HepG2 (cell line): Measurements from ENCODE around the gene PRR36. TPM values are rescaled to one million over a fixed set of nuclear protein-coding genes. Genes with fewer than 3 reads are reported as not detected.

Experiments
- ETV5 ChIP-seq: IDR thresholded peaks from 2 replicates; pipeline ENCODE4 v1.6.1; 2018; ENCODE audit warnings: missing biosample characterization, missing genetic modification reagents, inconsistent platforms, borderline replicate concordance
- FOSL1 ChIP-seq: sonication (generic); formaldehyde crosslinking; IDR thresholded peaks from 2 replicates; pipeline ENCODE4 v1.9.0; 2021; ENCODE audit warnings: missing genetic modification reagents, borderline replicate concordance
- HOXD1 ChIP-seq: sonication (generic); formaldehyde crosslinking; IDR thresholded peaks from 2 replicates; pipeline ENCODE4 v1.5.0; 2020; ENCODE audit warnings: missing genetic modification reagents
- KLF16 ChIP-seq, 2 experiments: sonication (generic) in 1 of 2; formaldehyde crosslinking in 1 of 2; IDR thresholded peaks; 2 replicates each; pipeline versions ENCODE4 v1.6.1 to v1.8.0; 2016 to 2023; ENCODE audit warnings: missing genetic modification reagents in 2 of 2, missing compliant biosample characterization in 1 of 2
- MEF2D ChIP-seq: sonication (generic); formaldehyde crosslinking; IDR thresholded peaks from 2 replicates; pipeline ENCODE4 v1.5.1; 2020; ENCODE audit warnings: mild to moderate bottlenecking, missing genetic modification reagents
- MXI1 ChIP-seq: IDR thresholded peaks from 3 replicates; pipeline ENCODE4 v1.6.1; 2012; ENCODE audit warnings: low read depth, low read length, inconsistent platforms, borderline replicate concordance
- NCOR1 ChIP-seq: fragments of 200-600 bp; sonication (generic); IDR thresholded peaks from 2 replicates; pipeline ENCODE4 v1.7.0; 2017; ENCODE audit warnings: antibody characterized with exemption, low read length, borderline replicate concordance
- NR0B2 ChIP-seq: sonication (generic); formaldehyde crosslinking; IDR thresholded peaks from 2 replicates; pipeline ENCODE4 v1.4.0; 2020; ENCODE audit warnings: mild to moderate bottlenecking, missing genetic modification reagents
- PRPF4 ChIP-seq: fragments of 200-400 bp; formaldehyde crosslinking; IDR thresholded peaks from 2 replicates; pipeline ENCODE4 v1.6.1; 2016; ENCODE audit warnings: low read length, low read depth; ENCODE audit not compliant: poor library complexity, severe bottlenecking
- RBAK ChIP-seq: sonication (generic); formaldehyde crosslinking; IDR thresholded peaks from 2 replicates; pipeline ENCODE4 v1.5.1; 2020; ENCODE audit warnings: mild to moderate bottlenecking, missing genetic modification reagents
- RXRA ChIP-seq: sonication (generic); formaldehyde crosslinking; IDR thresholded peaks from 2 replicates; pipeline ENCODE4 v1.5.1; 2020; ENCODE audit warnings: missing genetic modification reagents
- ZFP36L1 ChIP-seq: sonication (generic); formaldehyde crosslinking; IDR thresholded peaks from 2 replicates; pipeline ENCODE4 v1.8.0; 2022; ENCODE audit warnings: mild to moderate bottlenecking, missing genetic modification reagents, moderate library complexity
- ZNF232 ChIP-seq: sonication (generic); formaldehyde crosslinking; IDR thresholded peaks from 2 replicates; pipeline ENCODE4 v1.4.0; 2020; ENCODE audit warnings: missing genetic modification reagents, borderline replicate concordance
- ZNF337 ChIP-seq: sonication (generic); formaldehyde crosslinking; IDR thresholded peaks from 2 replicates; pipeline ENCODE4 v1.5.1; 2020; ENCODE audit warnings: missing genetic modification reagents, low read depth, mild to moderate bottlenecking, borderline replicate concordance
- ZNF558 ChIP-seq: sonication (generic); formaldehyde crosslinking; IDR thresholded peaks from 2 replicates; pipeline ENCODE4 v1.9.0; 2022; ENCODE audit warnings: mild to moderate bottlenecking, missing genetic modification reagents, borderline replicate concordance
- ZNF577 ChIP-seq: sonication (generic); formaldehyde crosslinking; IDR thresholded peaks from 2 replicates; pipeline ENCODE4 v1.4.0; 2020; ENCODE audit warnings: mild to moderate bottlenecking, low read depth, missing genetic modification reagents, borderline replicate concordance
- ZNF589 ChIP-seq: sonication (generic); formaldehyde crosslinking; conservative IDR thresholded peaks from 2 replicates; pipeline ENCODE4 v1.8.0; 2022; ENCODE audit warnings: mild to moderate bottlenecking, moderate library complexity, missing genetic modification reagents
- ZNF7 ChIP-seq: IDR thresholded peaks from 2 replicates; pipeline ENCODE4 v1.6.1; 2016; ENCODE audit warnings: missing biosample characterization, missing genetic modification reagents
- ZNF768 ChIP-seq: sonication (generic); formaldehyde crosslinking; IDR thresholded peaks from 2 replicates; pipeline ENCODE4 v1.4.0; 2020; ENCODE audit warnings: missing genetic modification reagents
- ZNF790 ChIP-seq: sonication (generic); formaldehyde crosslinking; IDR thresholded peaks from 2 replicates; pipeline ENCODE4 v1.8.0; 2022; ENCODE audit warnings: missing genetic modification reagents, mild to moderate bottlenecking, borderline replicate concordance
- polyA plus RNA-seq, 8 experiments: library from polyadenylated mRNA; depleted of rRNA in 3 of 8; stranded (reverse) in 7 of 8; unstranded in 1 of 8; fragments of >200 nt; fragmentation: Illumina TruSeq in 4 of 8; extraction: Trizol in 4 of 8; gene quantifications; 2 replicates each; pipeline versions ENCODE4 v1.2.1 to v1.2.3, GENCODE V29; 2011 to 2016; ENCODE audit warnings: low read depth in 4 of 8, missing spikeins in 1 of 8, mixed read lengths in 1 of 8; ENCODE audit not compliant: insufficient read depth in 1 of 8
- total RNA-seq, 5 experiments: library from RNA; depleted of rRNA; stranded (reverse); fragments of >200 nt; fragmentation: Illumina TruSeq; extraction: Trizol; gene quantifications; 2 replicates each; pipeline ENCODE4 v1.2.3, GENCODE V29; 2016; ENCODE audit warnings: low read depth in 1 of 5
- TF ChIP-seq, protein P1 (sequence below): sonication (generic); formaldehyde crosslinking; IDR thresholded peaks from 2 replicates; pipeline ENCODE4 v1.5.0; 2020; ENCODE audit warnings: missing genetic modification reagents
- TF ChIP-seq, protein P2 (sequence below): sonication (generic); formaldehyde crosslinking; IDR thresholded peaks from 2 replicates; pipeline ENCODE4 v1.4.0; 2020; ENCODE audit warnings: missing genetic modification reagents
- TF ChIP-seq, protein P3 (sequence below): sonication (generic); formaldehyde crosslinking; IDR thresholded peaks from 2 replicates; pipeline ENCODE4 v1.9.0; 2022; ENCODE audit warnings: missing genetic modification reagents, mild to moderate bottlenecking, borderline replicate concordance

The PRR36 gene
- total and polyA plus RNA-seq, 2 of the 13 experiments (the other 11 are each of a cell fraction or from before 2014, with no cell fraction given) = 0.07 to 0.17 TPM

DNA sequence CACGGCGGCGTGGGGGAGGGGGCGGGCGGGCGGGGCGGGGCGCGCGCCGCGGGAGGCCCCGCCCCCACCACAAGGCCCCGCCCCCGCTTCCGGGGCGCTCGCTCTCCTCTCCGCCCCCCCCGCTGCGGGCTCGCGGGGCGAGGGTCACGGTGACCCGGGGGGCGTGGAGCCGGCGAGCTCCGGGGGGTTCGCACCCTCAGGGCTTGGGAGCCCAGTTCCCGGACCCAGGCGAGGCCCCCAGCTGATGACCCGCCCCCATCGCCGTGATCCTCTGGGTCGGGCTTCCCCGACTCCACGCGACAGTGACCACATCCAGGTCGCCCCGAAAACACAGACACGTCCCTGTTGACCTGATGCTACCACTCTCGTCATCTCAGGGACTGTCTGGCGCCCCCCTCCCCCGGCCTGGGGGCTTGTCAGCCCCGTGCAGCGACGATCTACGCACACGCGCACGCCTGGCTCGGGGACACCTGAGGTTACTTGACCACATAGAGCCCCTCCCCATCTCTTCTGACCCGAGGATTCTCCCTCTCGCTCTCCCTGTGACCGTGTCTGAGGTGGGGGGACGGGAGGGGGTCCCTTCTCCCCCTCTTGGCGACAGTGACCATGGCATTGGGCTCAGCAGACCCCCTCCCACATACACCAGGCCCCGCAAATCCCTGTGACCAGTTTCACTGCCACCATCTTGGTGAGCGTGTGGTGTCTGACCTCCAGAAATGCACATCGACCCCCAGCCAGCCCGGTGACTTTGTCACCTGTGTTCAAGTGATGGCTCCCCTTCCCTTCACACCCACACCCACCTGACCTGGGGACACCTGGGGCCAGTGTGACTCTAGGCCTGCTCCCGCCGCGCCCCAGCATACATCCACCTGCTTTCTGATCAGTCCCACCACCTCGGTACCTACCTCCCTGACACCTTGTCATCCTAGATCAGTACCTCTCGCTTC, 30.2 kb upstream of the PRR36 start (continued):
- TF ChIP-seq ZFP36L1 (0 out of 2 replicates have a peak, but pooled peaks have one; percentile 22), MEF2D (CRISPR knock-in tag) (no peak), HOXD1 (CRISPR knock-in tag) (0 out of 2 replicates have a peak, but pooled peaks have one; percentile 57), NCOR1 (0 out of 2 replicates have a peak, but pooled peaks have one; percentile 21), ZNF768 (CRISPR knock-in tag) (0 out of 2 replicates have a peak, but pooled peaks have one; percentile 13), RXRA (peak; percentile 34; the same call in 1 of the 2 replicates), PRPF4 (no peak), ZNF790 (0 out of 2 replicates have a peak, but pooled peaks have one; percentile 60), ZNF589 (no peak), FOSL1 (CRISPR knock-in tag) (no peak), ZNF232 (0 out of 2 replicates have a peak, but pooled peaks have one; percentile 48), MXI1 (peak; percentile 44; the same call in 1 of the 3 replicates), ZNF337 (CRISPR knock-in tag) (no peak), ZNF577 (CRISPR knock-in tag) (no peak), ZNF7 (CRISPR knock-in tag) (no peak), ZNF558 (0 out of 2 replicates have a peak, but pooled peaks have one; percentile 42), ETV5 (CRISPR knock-in tag) (0 out of 2 replicates have a peak, but pooled peaks have one; percentile 32), NR0B2 (CRISPR knock-in tag) (0 out of 2 replicates have a peak, but pooled peaks have one; percentile 23), RBAK (CRISPR knock-in tag) (no peak), KLF16 (CRISPR knock-in tag; IDR thresholded peaks at IDR 0.05) (peak in 1 of 2 experiments; percentile 14; a peak in 1 of 4 replicates)
- TF ChIP-seq, protein P1, sequence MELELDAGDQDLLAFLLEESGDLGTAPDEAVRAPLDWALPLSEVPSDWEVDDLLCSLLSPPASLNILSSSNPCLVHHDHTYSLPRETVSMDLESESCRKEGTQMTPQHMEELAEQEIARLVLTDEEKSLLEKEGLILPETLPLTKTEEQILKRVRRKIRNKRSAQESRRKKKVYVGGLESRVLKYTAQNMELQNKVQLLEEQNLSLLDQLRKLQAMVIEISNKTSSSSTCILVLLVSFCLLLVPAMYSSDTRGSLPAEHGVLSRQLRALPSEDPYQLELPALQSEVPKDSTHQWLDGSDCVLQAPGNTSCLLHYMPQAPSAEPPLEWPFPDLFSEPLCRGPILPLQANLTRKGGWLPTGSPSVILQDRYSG (CRISPR knock-in tag) = no peak
- TF ChIP-seq, protein P2, sequence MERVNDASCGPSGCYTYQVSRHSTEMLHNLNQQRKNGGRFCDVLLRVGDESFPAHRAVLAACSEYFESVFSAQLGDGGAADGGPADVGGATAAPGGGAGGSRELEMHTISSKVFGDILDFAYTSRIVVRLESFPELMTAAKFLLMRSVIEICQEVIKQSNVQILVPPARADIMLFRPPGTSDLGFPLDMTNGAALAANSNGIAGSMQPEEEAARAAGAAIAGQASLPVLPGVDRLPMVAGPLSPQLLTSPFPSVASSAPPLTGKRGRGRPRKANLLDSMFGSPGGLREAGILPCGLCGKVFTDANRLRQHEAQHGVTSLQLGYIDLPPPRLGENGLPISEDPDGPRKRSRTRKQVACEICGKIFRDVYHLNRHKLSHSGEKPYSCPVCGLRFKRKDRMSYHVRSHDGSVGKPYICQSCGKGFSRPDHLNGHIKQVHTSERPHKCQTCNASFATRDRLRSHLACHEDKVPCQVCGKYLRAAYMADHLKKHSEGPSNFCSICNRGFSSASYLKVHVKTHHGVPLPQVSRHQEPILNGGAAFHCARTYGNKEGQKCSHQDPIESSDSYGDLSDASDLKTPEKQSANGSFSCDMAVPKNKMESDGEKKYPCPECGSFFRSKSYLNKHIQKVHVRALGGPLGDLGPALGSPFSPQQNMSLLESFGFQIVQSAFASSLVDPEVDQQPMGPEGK (CRISPR knock-in tag) = peak; percentile 70; the same call in 1 of the 2 replicates
- TF ChIP-seq, protein P3, sequence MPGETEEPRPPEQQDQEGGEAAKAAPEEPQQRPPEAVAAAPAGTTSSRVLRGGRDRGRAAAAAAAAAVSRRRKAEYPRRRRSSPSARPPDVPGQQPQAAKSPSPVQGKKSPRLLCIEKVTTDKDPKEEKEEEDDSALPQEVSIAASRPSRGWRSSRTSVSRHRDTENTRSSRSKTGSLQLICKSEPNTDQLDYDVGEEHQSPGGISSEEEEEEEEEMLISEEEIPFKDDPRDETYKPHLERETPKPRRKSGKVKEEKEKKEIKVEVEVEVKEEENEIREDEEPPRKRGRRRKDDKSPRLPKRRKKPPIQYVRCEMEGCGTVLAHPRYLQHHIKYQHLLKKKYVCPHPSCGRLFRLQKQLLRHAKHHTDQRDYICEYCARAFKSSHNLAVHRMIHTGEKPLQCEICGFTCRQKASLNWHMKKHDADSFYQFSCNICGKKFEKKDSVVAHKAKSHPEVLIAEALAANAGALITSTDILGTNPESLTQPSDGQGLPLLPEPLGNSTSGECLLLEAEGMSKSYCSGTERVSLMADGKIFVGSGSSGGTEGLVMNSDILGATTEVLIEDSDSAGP (CRISPR knock-in tag) = 0 out of 2 replicates have a peak, but pooled peaks have one; percentile 4
